ENCODE measurements around the gene ITPRIPL2.

DNA sequence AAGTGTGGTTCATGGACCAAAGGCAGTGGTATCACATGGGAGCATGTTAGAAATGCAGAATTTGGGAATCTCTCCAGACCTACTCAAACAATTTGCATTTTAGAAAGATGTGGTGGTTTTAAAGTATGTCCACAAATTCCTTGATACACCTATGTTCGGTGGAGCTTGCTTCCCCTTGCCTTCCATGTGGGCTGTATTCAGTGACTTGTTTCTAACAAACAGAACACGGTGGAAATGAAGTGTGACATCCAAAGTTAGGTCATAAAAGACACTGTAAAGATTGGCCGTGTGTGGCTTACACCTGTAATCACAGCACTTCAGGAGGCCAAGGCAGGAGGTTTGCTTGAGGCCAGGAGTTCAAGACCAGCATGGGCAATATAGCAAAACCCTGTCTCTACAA, 29.6 kb upstream of the ITPRIPL2 start:
- TF ChIP-seq, protein P1, sequence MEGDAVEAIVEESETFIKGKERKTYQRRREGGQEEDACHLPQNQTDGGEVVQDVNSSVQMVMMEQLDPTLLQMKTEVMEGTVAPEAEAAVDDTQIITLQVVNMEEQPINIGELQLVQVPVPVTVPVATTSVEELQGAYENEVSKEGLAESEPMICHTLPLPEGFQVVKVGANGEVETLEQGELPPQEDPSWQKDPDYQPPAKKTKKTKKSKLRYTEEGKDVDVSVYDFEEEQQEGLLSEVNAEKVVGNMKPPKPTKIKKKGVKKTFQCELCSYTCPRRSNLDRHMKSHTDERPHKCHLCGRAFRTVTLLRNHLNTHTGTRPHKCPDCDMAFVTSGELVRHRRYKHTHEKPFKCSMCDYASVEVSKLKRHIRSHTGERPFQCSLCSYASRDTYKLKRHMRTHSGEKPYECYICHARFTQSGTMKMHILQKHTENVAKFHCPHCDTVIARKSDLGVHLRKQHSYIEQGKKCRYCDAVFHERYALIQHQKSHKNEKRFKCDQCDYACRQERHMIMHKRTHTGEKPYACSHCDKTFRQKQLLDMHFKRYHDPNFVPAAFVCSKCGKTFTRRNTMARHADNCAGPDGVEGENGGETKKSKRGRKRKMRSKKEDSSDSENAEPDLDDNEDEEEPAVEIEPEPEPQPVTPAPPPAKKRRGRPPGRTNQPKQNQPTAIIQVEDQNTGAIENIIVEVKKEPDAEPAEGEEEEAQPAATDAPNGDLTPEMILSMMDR (IDR thresholded peaks at IDR 0.05), result no peak
- no peak for TF ChIP-seq POLR2A (IDR thresholded peaks at IDR 0.05)
